Trophoblast cell (in vitro differentiated cells and primary cell): ENCODE results near the gene COLEC11.

Experiments used
- DNase-seq, 2 donors: peaks; one replicate each; pipeline ENCODE4 v3.0.0-alpha.2; 2016
- H2AFZ ChIP-seq: 2 replicates; pipeline ENCODE4 v1.6.1; 2013; ENCODE audit warnings: low read length, moderate library complexity, mild to moderate bottlenecking; ENCODE audit not compliant: insufficient read depth, poor library complexity
- H2AK5ac ChIP-seq: 2 replicates; pipeline ENCODE4 v1.6.1; 2013; ENCODE audit warnings: mild to moderate bottlenecking, low read length
- H2BK120ac ChIP-seq: 2 replicates; pipeline ENCODE4 v1.6.1; 2013; ENCODE audit warnings: low read length, mild to moderate bottlenecking, moderate library complexity; ENCODE audit not compliant: insufficient read depth, poor library complexity
- H2BK12ac ChIP-seq: 2 replicates; pipeline ENCODE4 v1.6.1; 2013; ENCODE audit warnings: mild to moderate bottlenecking, low read length, moderate library complexity
- H2BK5ac ChIP-seq: 2 replicates; pipeline ENCODE4 v1.6.1; 2013; ENCODE audit warnings: low read length, low read depth, moderate library complexity, mild to moderate bottlenecking; ENCODE audit not compliant: poor library complexity
- H3K14ac ChIP-seq: 2 replicates; pipeline ENCODE4 v1.6.1; 2013; ENCODE audit warnings: mild to moderate bottlenecking, low read length
- H3K18ac ChIP-seq: 2 replicates; pipeline ENCODE4 v1.6.1; 2013; ENCODE audit warnings: mild to moderate bottlenecking, low read length
- H3K23ac ChIP-seq: 2 replicates; pipeline ENCODE4 v1.6.1; 2013; ENCODE audit warnings: low read length
- H3K27ac ChIP-seq: 2 replicates; pipeline ENCODE4 v1.5.1; 2013; ENCODE audit warnings: low read depth, mild to moderate bottlenecking, inconsistent platforms, low read length, moderate library complexity
- H3K27me3 ChIP-seq: 2 replicates; pipeline ENCODE4 v1.6.1; 2013; ENCODE audit warnings: inconsistent platforms, mild to moderate bottlenecking, low read length, moderate library complexity; ENCODE audit not compliant: insufficient read depth
- H3K36me3 ChIP-seq, 2 experiments: 1 replicate in 1 of 2; 2 replicates in 1 of 2; pipeline ENCODE4 v1.6.1; 2013; ENCODE audit warnings: low read length in 2 of 2, mild to moderate bottlenecking in 2 of 2, moderate library complexity in 1 of 2; ENCODE audit not compliant: insufficient read depth in 2 of 2, control insufficient read depth in 1 of 2
- H3K4ac ChIP-seq: 2 replicates; pipeline ENCODE4 v1.6.1; 2013; ENCODE audit warnings: low read depth, mild to moderate bottlenecking, low read length, moderate library complexity
- H3K4me1 ChIP-seq, 2 experiments: 1 replicate in 1 of 2; 2 replicates in 1 of 2; pipeline ENCODE4 v1.6.1; 2013; ENCODE audit warnings: low read length in 2 of 2, mild to moderate bottlenecking in 2 of 2, moderate library complexity in 1 of 2; ENCODE audit not compliant: insufficient read depth in 2 of 2, control insufficient read depth in 1 of 2
- H3K4me2 ChIP-seq: 2 replicates; pipeline ENCODE4 v1.6.1; 2013; ENCODE audit warnings: inconsistent platforms, mild to moderate bottlenecking, low read length, moderate library complexity
- H3K4me3 ChIP-seq: 2 replicates; pipeline ENCODE4 v1.5.1; 2013; ENCODE audit warnings: mild to moderate bottlenecking, low read depth, low read length, inconsistent platforms
- H3K79me1 ChIP-seq: one replicate; pipeline ENCODE4 v1.6.1; 2013; ENCODE audit warnings: low read length
- H3K79me2 ChIP-seq: 2 replicates; pipeline ENCODE4 v1.6.1; 2013; ENCODE audit warnings: low read length, mild to moderate bottlenecking; ENCODE audit not compliant: control insufficient read depth, insufficient read depth, poor library complexity
- H3K9ac ChIP-seq: 2 replicates; pipeline ENCODE4 v1.6.1; 2013; ENCODE audit warnings: mild to moderate bottlenecking, low read length
- H3K9me3 ChIP-seq: 2 replicates; pipeline ENCODE4 v1.6.1; 2013; ENCODE audit warnings: low read depth, mild to moderate bottlenecking, control low read depth, inconsistent platforms, low read length; ENCODE audit not compliant: insufficient read depth
- H4K12ac ChIP-seq: 2 replicates; pipeline ENCODE4 v1.6.1; 2013; ENCODE audit warnings: low read depth, mild to moderate bottlenecking, low read length, moderate library complexity
- H4K8ac ChIP-seq: 2 replicates; pipeline ENCODE4 v1.6.1; 2013; ENCODE audit warnings: low read depth, mild to moderate bottlenecking, low read length, moderate library complexity
- H4K91ac ChIP-seq: one replicate; pipeline ENCODE4 v1.6.1; 2013; ENCODE audit warnings: low read depth, mild to moderate bottlenecking, low read length, moderate library complexity
- WGBS: extraction: QIAGEN DNeasy Blood & Tissue Kit; methylation state at CpG from one replicate; pipeline ENCODE4 v1.1.7; 2013; ENCODE audit warnings: missing lambda C conversion rate; ENCODE audit not compliant: insufficient read length, insufficient coverage; ENCODE audit errors: extremely low coverage; 5-methylcytosine and 5-hydroxymethylcytosine counted together

Gene COLEC11

DNA sequence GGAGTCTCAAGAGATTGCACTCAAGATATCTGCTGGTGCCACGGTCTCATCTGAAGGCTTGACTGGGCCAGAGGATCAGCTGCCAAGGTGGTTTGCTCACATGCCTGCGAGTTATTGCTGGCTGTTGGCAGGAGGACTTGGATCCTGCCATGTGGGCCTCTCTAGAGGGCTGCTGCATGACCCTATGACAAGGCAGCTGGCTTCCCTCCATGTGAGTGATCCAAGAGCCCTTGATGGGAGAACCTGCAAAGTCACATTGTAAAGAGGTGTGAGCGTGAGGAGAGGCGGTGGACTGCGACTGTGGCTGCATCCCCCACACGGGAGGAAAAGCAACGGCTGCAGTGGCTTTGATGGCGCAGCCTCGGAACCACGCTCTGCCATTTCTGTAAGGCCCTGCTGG is 59.1 kb downstream of the COLEC11 start:
- no peak overlapping the region for H3K4ac ChIP-seq
- no peaks in the 10 kb centered on the region for H3K4me1 ChIP-seq
- no peak overlapping the region for H2BK5ac ChIP-seq
- WGBS = no CpG with 5 or more reads among the region's 10 CpGs
- no peak overlapping the region for H2BK12ac ChIP-seq
- no peak overlapping the region for H3K14ac ChIP-seq
- peaks cover 2% of the 10 kb centered on the region for H3K27me3 ChIP-seq
- DNase-seq = no peak
- peaks cover 4% of the 10 kb centered on the region for H3K9me3 ChIP-seq
- H4K12ac ChIP-seq = no peak overlapping the region
- no peak overlapping the region for H3K27ac ChIP-seq
- no peak overlapping the region for H2AK5ac ChIP-seq
- no peak overlapping the region for H4K91ac ChIP-seq
- H3K18ac ChIP-seq = no peak overlapping the region
- H3K4me2 ChIP-seq = no peak overlapping the region
- no peaks in the 10 kb centered on the region for H3K36me3 ChIP-seq
- no peak overlapping the region for H3K23ac ChIP-seq
- no peak overlapping the region for H4K8ac ChIP-seq
- no peak overlapping the region for H3K9ac ChIP-seq
- no peaks in the 10 kb centered on the region for H3K79me1 ChIP-seq
- no peak overlapping the region for H2AFZ ChIP-seq
- no peaks in the 10 kb centered on the region for H3K79me2 ChIP-seq
- H3K4me3 ChIP-seq = no peak overlapping the region
- H2BK120ac ChIP-seq = no peak overlapping the region

DNA sequence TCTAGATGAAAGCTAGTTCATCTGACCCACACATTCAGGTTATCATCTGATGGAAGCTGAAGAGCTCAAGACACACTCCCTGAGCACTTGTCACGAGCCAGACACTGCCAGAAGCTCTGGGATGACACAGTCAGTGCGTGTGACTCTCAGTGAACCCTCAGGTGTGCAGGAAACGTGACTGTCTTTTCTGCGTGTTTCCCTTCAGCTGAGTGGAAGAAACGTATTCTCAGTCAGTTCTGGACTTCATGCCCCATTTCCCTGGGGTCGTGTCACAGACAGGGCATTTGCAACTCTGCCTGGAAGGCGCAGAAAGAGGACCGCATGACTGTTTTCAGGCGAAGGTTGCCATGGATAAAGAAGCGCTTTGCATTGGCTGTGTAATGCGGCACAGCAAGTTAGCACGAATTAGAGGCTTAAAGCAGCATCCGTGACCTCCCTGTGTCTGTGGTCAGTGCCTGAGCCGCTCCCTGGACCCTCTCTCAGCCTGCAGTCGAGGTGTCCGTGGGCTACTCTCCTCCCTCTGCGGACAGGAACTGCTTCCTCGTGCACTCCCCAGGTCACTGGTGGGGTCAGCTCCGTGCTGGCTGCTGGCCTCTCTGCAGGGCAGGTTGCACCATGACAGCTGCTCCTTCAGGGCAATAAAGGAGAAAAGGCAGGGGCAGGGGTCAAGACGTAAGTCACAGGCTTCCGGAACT is 59.8 kb downstream of the COLEC11 start:
- peaks cover 4% of the 10 kb centered on the region for H3K9me3 ChIP-seq
- no peak overlapping the region for H3K4me3 ChIP-seq
- H4K8ac ChIP-seq = no peak overlapping the region
- no peak overlapping the region for H4K12ac ChIP-seq
- H3K79me2 ChIP-seq = no peaks in the 10 kb centered on the region
- no peak overlapping the region for H2BK120ac ChIP-seq
- H2BK12ac ChIP-seq = no peak overlapping the region
- no peak overlapping the region for H4K91ac ChIP-seq
- H2AK5ac ChIP-seq = no peak overlapping the region
- no peak overlapping the region for H3K23ac ChIP-seq
- H3K27ac ChIP-seq = no peak overlapping the region
- no peak overlapping the region for H3K9ac ChIP-seq
- DNase-seq = no peak
- H3K4me2 ChIP-seq = no peak overlapping the region
- no peaks in the 10 kb centered on the region for H3K79me1 ChIP-seq
- H2AFZ ChIP-seq = no peak overlapping the region
- H3K4me1 ChIP-seq = no peaks in the 10 kb centered on the region
- WGBS = no CpG with 5 or more reads among the region's 21 CpGs
- no peaks in the 10 kb centered on the region for H3K36me3 ChIP-seq
- no peak overlapping the region for H3K18ac ChIP-seq
- no peak overlapping the region for H3K4ac ChIP-seq
- no peak overlapping the region for H3K14ac ChIP-seq
- H3K27me3 ChIP-seq = peaks cover 2% of the 10 kb centered on the region
- no peak overlapping the region for H2BK5ac ChIP-seq

DNA sequence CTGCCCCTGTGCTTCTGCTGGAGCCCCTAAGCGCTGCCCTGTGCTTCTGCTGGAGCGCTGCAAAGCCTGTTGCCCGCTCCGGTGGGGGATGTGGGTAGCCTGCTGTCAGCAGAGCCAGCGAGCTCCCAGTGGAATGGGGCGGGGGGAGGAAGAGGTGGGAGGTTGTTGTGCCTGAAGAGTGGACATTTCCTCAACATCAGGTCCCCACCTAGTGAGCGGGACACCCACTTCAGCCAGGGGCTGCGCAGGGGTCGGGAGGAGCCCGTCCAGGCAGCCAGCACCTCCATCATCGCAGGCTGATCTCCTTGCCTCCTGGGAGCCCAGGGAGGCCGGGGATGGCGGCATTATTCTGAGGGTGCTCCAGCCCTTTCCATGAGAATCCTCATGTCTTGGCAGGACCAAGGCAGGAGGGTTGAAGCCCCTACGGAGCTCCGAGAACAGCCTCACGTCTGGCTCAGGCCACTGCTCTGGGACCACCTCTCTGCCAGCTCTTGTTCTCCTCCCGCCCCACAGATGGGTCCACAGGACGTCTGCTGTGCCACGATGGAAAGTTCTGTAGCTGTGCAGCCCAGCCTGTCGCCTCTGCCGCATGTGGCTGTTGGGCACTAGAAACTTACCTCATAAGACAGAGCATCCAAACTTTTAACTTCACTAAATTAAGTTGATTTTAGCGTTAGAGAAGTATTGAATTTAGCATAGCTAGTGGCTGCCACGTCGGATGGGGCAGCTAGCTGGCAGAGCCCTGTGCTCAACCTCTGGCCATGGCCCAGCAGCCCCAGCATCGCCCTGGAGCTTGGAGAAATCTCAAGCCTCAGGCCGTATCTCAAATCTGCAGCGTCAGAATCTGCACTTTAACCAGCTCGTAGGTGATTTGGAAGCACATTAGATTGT is 61.2 kb downstream of the COLEC11 start:
- Histone ChIP-seq H2BK12ac (no peak overlapping the region), H3K9ac (no peak overlapping the region), H3K9me3 (peaks cover 4% of the 10 kb centered on the region), H3K79me2 (no peaks in the 10 kb centered on the region), H3K4me2 (no peak overlapping the region), H3K4me1 (no peaks in the 10 kb centered on the region), H2AFZ (no peak overlapping the region), H4K91ac (no peak overlapping the region), H2BK5ac (no peak overlapping the region), H3K4me3 (no peak overlapping the region), H3K14ac (no peak overlapping the region), H3K36me3 (no peaks in the 10 kb centered on the region), H2BK120ac (no peak overlapping the region), H4K8ac (no peak overlapping the region), H3K27ac (no peak overlapping the region), H3K23ac (no peak overlapping the region), H2AK5ac (no peak overlapping the region), H4K12ac (no peak overlapping the region), H3K4ac (no peak overlapping the region), H3K79me1 (no peaks in the 10 kb centered on the region), H3K18ac (no peak overlapping the region), H3K27me3 (peaks cover 2% of the 10 kb centered on the region)
- no peak for DNase-seq
- WGBS = no CpG with 5 or more reads among the region's 28 CpGs

DNA sequence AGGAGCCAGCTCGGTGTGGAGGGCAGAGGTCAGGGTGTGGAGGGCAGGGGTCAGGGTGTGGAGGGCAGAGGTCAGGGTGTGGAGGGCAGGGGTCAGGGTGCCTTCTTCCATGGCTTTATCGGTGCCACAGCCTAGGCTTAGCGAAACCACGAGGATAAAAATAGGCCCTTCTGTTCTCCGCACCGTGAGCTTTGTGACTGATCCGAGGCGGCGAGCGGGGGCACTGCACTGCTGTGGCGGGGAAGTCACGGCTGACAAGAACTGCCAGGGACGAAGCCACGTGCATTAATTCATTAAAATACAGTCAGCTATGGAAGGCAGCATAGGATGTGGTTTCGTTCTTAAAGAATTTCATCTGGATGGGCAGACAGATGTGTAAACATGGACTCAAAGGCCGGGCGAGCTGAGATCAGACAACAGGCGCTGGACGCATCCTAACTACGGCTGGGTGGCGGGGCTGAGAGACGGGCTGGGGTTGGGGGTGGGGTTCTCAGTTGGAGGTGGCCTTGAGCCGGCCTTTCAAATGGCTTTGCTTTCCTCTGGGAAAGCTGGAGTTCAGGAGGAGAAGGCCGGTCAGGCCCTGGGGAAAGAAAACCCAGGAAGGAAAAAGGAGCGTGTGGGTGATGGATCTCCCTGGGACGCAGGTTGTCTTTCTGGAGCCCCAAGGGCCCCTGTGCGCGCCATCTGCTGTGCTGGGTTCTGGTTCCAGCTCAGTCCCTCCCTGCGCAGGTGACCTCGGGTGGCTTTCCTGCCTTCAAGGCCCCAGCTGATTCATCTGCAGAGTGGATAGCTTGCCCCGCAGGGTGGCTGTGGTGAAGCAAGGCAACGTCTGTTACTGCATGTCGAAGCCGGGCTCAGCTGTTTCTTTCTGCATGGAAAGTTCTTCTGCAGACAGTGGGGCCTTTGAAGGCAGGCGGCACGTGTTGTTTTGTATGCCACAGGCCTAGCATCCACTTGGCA is 62.1 kb downstream of the COLEC11 start:
- Histone ChIP-seq H3K23ac (no peak overlapping the region), H3K4me1 (no peaks in the 10 kb centered on the region), H3K14ac (no peak overlapping the region), H3K79me1 (no peaks in the 10 kb centered on the region), H4K8ac (no peak overlapping the region), H2BK12ac (no peak overlapping the region), H3K4me2 (no peak overlapping the region), H3K18ac (no peak overlapping the region), H4K12ac (no peak overlapping the region), H3K4me3 (no peak overlapping the region), H3K36me3 (no peaks in the 10 kb centered on the region), H2AK5ac (no peak overlapping the region), H2AFZ (no peak overlapping the region), H2BK5ac (no peak overlapping the region), H2BK120ac (no peak overlapping the region), H3K9me3 (peaks cover 4% of the 10 kb centered on the region), H3K27me3 (no peaks in the 10 kb centered on the region), H3K27ac (no peak overlapping the region), H3K4ac (no peak overlapping the region), H3K79me2 (no peaks in the 10 kb centered on the region), H3K9ac (no peak overlapping the region), H4K91ac (no peak overlapping the region)
- DNase-seq = no peak
- no CpG with 5 or more reads among the region's 36 CpGs for WGBS
